GM21737 (cell line): Measurements from ENCODE around the gene TMIGD2.
"Not testable (repeated sequence)": the region's sequence is repeated elsewhere in the genome, so short reads cannot be mapped to it uniquely, and the experiment has no call there.

Experiments used
- ATAC-seq: cut with Tn5 transposase; IDR thresholded peaks from one replicate; pipeline ENCODE4 v1.9.1; 2021; ENCODE audit warnings: mild to moderate bottlenecking, moderate library complexity; ENCODE audit not compliant: unreplicated experiment

Gene TMIGD2

DNA sequence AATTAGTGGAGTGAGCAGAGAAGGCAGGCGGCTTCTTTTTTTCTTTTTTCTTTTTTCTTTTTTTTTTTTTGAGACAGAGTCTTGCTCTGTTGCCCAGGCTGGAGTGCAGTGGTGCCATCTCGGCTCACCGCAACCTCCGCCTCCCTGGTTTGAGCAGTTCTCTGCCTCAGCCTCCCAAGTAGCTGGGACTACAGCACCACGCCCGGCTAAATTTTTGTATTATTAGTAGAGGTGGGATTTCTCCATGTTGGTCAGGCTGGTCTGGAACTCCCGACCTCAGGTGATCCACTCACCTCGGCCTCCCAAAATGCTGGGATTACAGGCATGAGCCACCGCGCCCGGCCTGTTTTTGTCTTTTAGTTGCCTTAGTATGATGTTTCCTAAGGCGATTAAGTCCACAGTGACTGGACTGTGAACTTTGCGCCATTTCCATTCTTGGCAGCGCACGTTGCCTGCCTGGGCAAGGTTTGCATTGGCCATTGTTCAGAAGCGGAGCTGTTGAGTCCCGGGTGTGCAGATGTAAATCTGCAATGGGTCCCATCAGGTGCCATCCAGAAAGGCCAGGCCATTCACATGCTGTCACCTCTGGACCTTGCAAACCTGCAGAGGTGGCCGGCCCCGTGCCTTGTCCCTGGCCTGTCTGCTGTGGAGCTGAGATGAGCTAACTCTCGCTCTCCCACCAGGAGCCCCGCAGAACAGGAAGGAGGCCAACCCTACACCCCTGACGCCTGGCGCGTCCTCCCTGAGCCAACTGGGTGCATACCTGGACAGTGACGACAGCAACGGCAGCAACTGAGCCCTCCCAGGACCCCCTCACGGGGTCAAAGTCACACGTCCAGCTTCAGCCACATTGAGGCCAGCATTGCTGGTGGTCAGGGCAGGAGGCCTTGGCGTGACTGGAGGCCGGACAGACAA is 34.0 kb downstream of the TMIGD2 start:
- no peak for ATAC-seq

DNA sequence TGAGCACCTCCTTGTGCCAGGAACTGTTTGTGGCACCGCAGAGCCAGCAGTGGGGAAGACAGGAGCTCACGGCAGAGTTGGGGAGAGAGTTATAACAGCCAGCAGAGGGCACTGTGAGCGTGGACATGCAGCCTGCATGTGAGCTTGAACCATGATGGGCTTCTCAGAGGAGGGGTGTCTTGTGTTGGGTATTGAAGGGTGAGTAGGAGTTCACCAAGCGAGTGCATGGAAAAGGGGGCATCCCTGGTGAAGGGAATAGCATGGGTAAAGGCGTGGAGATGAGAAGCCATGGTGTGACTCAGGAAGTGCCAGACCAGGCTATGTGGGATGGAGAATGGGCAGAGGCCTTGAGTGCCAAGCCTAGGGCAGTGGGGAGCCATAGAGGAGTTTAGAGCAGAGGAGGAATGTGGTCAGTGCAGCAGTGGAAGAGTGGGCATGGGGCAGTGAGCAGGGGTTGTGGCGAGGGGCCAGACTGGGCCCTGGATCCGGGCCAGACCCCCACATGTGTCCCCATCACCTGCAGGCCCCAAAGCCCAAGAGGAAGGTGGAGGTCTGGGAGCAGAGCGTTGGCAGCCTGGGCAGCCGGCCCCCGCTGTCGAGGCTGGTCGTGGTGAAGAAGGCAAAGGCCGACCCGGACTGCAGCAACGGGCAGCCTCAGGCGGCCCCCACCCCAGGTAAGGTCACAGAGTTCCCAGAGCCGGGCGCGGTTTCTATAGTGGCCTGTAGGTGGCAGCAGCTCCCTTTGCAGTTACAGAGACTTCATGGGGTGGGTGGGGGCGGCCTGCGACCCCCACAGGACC is 34.9 kb downstream of the TMIGD2 start:
- ATAC-seq: no peak

DNA sequence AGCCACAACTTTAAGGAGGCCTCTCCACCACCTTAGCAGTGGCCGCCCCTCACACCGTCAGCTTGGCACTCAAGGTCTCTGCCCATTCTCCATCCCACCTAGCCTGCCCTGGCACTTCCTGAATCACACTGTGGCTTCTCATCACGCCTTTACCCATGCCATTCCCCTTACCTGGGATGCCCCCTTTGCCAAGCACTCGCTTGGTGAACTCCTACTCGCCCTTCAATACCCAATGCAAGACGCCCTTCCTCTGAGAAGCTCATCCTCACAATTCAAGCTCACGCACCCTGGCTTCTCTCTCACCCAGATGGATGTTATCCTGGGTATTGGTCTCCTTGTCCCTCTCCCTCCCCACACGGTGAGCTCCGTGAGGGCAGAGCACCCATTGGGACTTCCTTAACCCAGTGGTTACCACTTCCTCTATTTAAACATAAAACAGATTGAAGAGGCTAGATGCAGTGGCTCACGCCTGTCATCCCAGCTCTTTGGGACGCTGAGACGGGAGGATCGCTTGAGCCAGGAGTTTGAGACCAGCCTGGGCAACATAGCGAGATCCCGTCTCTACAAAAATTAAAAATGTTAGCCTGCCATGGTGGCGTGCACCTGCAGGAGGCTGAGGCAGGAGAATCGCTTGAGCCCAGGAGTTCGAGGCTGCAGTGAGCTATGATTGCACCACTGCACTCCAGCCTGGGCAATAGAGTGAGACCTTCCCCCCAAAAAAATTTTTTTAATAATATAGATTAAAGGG is 35.8 kb downstream of the TMIGD2 start:
- no peak for ATAC-seq

DNA sequence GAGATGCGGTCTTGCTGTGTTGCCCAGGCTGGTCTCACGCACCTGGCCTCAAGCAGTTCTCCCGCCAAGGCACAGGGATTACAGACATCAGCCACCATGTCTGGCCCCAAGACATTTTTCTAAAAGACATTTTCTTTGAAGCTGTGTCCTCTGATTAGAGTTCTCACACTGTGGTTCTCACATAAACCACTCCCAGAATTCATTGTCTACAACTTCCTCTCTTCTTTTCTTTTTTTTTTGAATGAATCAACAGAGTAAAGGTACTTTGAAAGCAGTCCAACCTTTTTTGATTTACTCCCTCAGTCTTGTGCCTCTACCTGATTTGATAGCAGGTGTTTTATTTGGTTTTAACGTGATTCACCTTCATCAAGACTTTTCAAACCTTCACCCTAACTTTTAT is 37.4 kb downstream of the TMIGD2 start:
- no peak for ATAC-seq

DNA sequence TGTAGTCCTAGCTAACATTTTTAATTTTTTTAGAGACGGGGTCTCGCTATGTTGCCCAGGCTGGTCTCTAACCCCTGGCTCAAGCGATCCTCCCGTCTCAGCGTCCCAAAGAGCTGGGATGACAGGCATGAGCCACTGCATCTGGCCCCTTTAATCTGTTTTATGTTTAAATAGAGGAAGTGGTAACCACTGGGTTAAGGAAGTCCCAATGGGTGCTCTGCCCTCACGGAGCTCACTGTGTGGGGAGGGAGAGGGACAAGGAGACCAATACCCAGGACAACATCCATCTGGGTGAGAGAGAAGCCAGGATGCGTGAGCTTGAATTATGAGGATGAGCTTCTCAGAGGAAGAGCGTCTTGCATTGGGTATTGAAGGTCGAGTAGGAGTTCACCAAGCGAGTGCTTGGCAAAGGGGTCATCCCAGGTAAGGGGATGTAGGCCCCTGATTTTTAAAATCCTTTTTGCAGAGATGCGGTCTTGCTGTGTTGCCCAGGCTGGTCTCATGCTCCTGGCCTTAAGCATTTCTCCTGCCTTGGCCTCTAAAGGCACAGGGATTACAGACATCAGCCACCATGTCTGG is 41.5 kb downstream of the TMIGD2 start:
- ATAC-seq: no peak

DNA sequence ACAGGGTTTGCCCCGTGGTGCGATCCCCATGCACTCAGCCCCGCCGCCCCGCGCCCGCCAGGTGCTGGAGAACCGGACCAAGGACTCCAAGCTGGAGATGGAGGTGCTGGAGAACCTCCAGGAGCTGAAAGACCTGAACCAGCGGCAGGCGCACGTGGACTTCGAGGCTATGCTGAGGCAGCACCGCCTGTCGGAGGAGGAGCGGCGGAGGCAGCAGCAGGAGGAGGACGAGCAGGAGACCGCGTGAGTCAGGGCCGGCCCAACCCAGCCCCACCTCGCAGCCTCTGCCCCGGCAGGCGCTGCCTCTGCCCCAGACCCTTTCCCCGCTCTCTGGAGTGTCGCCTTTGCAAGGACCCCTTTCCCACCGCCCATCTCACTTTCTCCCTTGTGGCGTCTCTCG is 44.0 kb downstream of the TMIGD2 start:
- ATAC-seq: no peak

DNA sequence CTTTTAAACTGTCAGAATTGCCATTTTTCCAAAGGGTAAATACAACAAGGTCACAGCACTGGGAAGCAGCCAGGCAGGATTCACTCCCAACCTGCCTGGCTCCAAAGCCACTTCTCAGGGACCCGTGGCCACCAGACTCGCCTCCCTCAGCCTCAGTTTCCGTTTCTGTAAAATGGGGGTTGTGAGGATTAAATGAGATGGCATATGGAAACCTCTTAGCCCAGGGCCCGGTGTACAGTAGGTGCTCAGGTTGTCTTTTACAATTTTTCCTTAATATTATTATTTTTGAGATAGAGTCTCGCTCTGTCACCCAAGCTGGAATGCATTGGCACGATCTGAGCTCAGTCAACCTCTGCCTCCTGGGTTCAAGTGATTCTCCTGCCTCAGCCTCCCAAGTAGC is 45.2 kb downstream of the TMIGD2 start:
- ATAC-seq: no peak

DNA sequence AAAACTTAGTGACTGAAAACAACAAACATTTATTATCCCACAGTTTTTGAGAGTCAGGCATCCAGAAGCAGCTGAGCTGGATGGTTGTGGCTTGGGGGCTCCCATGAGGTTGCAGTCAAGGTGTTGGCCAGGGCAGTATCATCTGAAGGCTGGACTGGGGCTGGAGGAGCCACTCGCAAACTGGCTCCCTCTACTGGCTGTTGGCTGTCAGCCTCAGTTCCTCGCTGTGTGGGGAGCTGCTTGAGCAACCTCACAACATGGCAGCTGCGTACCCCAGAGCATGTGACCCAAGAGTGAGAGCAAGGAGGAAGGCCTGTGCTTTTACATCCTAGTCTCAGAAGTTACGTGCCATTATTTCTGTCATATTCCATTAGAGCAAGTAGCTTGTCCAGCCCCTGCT is 45.6 kb downstream of the TMIGD2 start:
- no peak for ATAC-seq

DNA sequence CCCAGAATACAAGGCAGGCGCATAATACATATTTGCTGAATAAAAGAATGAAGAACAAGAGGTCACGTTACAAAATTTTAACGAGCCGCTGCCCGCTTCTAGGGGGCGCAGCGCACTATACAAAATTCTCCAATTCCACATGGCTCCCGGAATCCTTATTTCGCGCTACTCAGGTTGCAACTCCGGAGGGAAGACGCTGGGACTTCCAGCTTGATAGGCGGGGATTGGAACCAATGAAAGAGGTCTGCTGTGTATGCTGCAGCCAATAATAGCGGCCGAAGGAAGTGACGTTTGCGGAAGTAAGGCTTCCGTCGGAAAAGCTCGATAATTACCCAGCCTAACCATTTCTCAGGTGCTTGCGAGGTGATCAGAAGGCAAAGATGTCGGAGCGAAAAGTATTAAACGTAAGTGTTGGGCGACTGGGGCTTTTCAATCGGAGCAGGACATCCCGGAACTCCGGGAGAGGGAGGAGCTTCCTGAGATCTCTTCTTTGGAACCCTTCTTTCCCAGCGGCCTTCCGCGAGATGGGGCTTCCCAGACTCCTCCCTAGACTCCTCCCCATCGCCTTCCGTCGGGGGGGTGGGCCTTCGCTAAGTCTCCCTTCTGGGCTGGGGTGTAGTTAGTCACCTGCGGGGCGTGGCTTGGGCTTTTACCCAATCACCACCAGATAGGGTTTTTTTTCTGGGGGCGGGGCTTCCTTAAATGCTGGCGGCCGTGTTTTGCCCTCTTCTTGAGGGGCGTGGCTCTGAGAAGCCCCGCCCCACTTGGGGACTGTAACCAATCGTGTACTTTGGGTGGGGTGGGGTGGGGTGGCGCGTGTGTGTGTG is 55.2 kb downstream of the TMIGD2 start, which contains the start of gene YJU2:
YJU2 (plus strand) TSS at position 314 of the 827 bp plus-strand sequence; CDS start at position 381, 67 bp downstream.
- peak; percentile 82 for ATAC-seq

DNA sequence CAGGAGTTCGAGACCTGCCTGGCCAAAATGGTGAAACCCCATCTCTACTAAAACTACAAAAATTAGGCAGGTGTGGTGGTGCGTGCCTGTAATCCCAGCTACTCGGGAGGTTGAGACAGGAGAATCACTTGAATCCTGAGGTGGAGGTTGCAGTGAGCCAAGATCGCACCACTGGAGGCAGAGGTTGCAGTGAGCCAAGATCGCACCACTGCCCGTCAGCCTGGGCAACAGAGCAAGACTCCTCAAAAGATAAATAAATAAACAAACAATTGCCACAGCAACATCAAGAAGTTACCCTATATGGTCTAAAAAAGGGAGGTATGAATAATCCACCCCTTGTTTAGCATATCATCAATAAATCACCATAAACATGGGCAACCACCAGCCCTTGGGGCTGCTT is 56.3 kb downstream of the TMIGD2 start:
- not testable (repeated sequence) for ATAC-seq
